ENCODE measurements around the gene ZDHHC4. TPM values are rescaled to one million over a fixed set of nuclear protein-coding genes. Genes with fewer than 3 reads are reported as not detected.
"Not testable (repeated sequence)": the region's sequence is repeated elsewhere in the genome, so short reads cannot be mapped to it uniquely, and the experiment has no call there.

Gene ZDHHC4
- total RNA-seq, 1 donor from 2014 or later, result 41.4 TPM

DNA sequence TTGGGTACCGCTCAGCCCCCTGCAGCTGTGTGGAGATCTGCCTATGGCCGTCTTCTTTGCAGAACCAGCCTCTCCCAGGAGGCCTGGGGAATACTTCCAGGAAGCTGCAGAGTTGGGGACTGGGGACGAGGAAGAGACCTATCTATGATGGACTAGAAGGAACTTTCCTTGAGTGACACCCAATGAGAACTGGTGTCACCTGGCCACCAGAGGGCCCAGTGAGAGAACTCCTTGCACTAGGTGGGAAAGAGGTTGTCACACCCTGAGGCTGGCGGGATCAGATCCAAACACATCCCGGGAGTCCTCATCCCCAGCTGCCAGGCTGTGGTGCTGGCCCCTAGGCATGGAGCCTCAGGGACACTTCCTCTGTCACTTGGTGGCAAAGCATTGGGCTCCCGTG is 21.1 kb upstream of the ZDHHC4 start:
- no peak for DNase-seq (ENCODE audit: low spot score)
- intact Hi-C loops (cut with DNase I), result no loop called here
- no peak for ATAC-seq

- DNase-seq (ENCODE audit: low spot score) (no peak), ATAC-seq (no peak)
- intact Hi-C loops (cut with DNase I), result no loop called here
Measured at GRCh38 chr7:6558837-6559236, 18.4 kb upstream of the ZDHHC4 start.

DNA sequence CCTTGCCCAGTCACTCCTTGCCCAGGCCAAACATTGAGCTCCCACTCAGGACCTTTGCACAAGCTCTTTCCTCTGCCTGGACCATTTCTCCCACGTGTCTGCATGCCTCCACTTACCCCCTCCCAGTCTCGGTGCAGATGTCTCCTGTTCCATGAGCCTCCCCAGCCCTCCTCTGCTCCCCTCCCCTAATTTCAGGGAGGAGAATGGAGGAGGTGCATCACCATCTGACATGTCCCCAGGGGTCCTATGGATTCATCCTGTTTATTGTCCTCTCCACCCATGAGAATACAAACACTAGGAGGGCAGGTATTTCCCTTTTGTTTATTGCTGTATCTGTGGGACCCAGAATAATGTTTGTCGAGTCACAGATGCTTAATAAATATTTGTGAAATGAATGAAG is 17.4 kb upstream of the ZDHHC4 start:
- ATAC-seq, result no peak
- DNase-seq (ENCODE audit: low spot score), result no peak
- intact Hi-C loops (cut with DNase I), result no loop called here

DNA sequence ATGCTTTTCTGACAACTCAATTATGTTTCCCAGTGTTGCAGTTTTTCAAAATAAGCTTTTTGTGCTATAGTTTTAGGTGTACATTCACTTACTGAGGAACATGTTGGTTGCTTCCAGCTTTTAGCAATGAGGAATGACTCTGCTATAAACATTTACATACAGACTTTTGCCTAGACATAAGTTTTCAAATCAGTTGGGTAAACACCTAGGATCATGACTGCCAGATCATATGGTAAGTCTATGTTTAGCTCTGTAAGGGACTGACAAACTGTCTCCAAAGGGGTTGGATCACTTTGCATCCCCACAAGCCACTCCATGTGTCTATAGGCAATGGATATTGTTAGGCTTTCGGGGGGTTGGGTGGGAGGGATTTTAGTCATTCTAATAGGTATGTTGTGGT is 15.1 kb upstream of the ZDHHC4 start:
- ATAC-seq (no peak), DNase-seq (ENCODE audit: low spot score) (no peak)
- intact Hi-C loops (cut with DNase I), result no loop called here

DNA sequence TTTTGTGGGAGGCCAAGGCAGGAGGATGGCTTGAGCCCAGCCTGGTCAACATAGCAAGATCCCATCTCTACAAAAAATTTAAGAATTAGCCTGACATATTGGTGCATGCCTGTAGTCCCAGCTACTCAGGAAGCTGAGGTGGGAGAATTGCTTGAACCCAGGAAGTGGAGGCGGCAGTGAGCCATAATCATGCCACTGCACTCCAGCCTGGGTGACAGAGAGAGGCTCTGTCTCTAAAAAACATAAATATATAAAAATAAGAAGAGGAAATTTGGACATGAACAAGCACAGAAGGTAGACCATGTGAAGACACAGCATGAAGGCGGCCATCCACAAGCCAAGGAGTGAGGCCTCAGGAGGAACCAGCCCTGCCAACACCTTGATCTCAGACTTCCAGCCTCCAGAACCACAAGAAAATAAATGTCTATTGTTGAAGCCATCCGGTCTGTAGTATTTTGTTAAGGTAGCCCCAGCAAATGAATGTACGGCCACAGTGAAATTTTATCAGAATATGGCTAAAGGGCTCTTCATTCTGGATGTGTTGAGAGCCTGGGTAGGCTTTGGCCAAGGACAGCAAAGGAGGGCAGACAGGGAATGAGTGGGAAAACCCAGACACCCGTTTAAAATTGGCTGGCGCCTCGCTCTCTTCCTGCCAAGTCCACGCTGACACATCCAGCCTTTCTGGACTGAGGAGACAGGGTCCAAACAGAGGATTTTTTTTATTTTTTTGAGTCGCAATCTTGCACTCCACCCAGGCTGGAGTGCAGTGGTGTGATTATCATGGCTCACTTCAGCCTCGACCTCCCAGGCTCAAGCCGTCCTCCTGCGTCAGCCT is 13.1 kb upstream of the ZDHHC4 start:
- intact Hi-C loops (cut with DNase I), result no loop called here
- DNase-seq (ENCODE audit: low spot score) (no peak), ATAC-seq (no peak)

GRCh38 chr7:6565655-6566054 is 11.6 kb upstream of the ZDHHC4 start:
- intact Hi-C loops (cut with DNase I), result no loop called here
- DNase-seq (ENCODE audit: low spot score) (no peak), ATAC-seq (no peak)

GRCh38 chr7:6567886-6568285 is 9.4 kb upstream of the ZDHHC4 start:
- intact Hi-C loops (cut with DNase I), result no loop called here
- no peak for DNase-seq (ENCODE audit: low spot score)
- ATAC-seq, result no peak

DNA sequence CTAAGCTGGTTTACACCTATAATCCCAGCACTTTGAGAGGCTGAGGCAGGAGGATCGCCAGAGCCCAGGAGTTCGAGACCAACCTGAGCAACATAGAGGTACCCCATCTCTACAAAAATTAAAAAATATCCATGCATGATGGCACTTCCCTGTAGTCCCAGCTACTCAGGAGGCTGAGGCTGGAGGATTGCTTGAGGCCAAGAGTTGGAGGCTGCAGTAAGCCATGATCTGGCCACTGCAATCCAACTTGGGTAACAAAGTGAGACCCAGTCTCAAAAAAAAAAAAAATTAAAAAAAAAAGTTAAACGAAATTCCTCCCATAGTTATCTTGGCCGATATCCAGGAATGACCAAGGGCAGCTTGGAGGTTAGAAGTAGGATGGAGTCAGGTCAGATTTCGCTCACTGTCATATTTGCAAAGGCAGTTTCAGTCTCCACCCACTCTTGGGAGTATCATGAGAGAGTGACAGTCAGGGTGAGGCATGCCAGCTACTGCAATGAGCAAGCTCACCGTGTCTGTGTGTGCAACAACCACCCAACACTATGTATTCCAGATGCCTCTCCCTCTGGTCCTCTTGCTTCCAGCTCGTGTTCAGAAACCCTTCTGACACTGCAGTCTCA is 6.0 kb upstream of the ZDHHC4 start:
- no peak for ATAC-seq
- no peak for DNase-seq (ENCODE audit: low spot score)
- intact Hi-C loops (cut with DNase I), result no loop called here

- no peak for ATAC-seq
- intact Hi-C loops (cut with DNase I), result loop anchor here (2.0 kb wide), 1 partner anchor 69 kb away; no protein-coding TSS in a partner anchor
- DNase-seq (ENCODE audit: low spot score), result no peak
Measured at GRCh38 chr7:6575281-6576023, 1.8 kb upstream of the ZDHHC4 start.

- ATAC-seq (no peak), DNase-seq (ENCODE audit: low spot score) (no peak)
- intact Hi-C loops (cut with DNase I), result no loop called here
Measured at GRCh38 chr7:6576024-6576866, 1.0 kb upstream of the ZDHHC4 start.

DNA sequence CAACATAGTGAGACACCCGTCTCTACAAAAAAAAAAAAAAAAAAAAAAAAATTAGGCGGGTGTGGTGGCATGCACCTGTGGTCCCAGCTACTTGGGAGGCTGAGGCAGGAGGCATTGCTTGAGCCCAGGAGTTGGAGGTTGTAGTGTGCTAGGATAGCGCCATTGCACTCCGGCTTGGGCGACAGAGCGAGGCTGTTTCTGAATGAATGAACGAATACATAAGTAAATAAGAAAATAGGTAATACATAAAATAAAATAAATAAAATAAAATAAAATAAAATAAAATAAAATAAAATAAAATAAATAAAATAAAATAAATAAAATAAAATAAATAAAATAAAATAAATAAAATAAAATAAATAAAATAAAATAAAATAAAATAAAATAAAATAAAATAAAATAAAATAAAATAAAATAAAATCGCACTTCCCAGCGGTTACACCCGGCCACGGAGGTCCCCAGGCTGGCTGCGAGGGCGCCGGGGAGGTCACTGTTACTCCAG is 336 bp upstream of the ZDHHC4 start:
- ATAC-seq; intact Hi-C loops (cut with DNase I); DNase-seq (ENCODE audit: low spot score): not testable (repeated sequence)

DNA sequence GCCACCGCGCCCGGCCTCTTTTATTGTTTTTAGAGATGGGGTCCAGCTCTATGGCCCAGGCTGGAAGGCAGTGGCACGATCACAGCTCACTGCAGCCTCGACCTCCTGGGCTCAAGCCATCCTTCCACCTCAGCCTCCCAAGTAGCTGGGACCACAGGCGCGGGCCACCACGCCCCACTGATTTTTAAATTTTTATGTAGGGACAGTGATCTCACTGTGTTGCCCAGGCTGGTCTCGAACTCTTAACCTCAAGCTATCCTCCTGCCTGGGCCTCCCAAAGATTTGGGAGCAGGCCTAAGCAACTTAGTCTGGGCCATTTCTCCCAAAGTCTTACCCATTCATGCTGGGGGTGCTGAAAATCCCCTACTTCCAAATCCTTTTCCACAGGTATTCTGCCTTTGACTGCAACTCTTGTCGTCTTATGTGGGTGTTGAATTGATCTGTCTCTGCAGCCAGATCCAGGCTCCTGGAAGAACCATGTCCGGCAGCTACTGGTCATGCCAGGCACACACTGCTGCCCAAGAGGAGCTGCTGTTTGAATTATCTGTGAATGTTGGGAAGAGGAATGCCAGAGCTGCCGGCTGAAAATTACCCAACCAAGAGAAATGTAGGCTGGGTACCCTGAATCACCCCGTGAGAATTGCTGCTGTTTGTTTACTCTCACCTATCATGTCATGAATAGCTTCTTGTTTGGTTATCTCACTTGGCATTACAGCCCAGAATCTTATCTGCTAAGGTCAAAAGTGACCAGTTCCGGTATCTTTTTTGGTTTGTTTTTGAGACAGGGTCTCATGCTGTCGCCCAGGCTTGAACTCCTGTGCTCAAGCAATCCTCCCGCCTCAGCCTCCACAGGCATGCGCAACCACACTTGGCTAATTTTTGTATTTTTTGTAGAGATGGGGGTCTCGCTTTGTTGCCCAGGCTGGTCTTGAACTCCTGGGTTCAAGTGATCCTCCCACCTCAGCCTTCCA is 1.1 kb downstream of the ZDHHC4 start:
- ATAC-seq (no peak), DNase-seq (ENCODE audit: low spot score) (no peak)
- intact Hi-C loops (cut with DNase I), result no loop called here

- ATAC-seq, result no peak
- intact Hi-C loops (cut with DNase I), result no loop called here
- DNase-seq (ENCODE audit: low spot score), result no peak
Measured at GRCh38 chr7:6579446-6579845, 2.2 kb downstream of the ZDHHC4 start.

DNA sequence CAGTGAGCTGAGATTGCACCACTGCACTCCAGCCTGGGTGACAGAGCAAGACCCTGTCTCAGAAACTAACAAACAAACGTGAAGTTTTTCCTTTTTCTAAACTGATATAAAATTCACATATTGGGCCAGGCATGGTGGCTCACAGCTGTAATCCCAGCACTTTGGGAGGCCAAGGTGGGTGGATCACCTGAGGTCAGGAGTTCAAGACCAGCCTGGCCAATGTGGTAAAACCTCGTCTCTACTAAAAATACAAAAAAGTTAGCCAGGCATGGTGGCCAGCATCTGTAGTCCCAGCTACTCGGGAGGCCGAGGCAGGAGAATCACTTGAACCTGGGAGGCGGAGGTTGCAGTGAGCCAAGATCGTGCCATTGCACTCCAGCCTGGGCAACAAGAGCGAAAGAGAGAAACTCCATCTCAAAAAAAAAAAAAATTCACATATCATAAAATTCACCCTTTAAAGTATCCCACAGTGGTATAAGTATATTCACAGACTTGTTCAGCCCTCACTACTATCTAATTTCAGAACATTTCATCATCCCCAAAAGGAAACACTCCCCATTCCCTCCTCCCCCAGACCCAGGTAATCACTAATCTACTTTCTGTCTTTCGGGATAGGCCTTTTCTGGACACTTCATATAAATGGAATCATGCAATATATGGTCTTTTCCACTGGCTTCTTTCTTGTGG is 8.6 kb downstream of the ZDHHC4 start:
- ATAC-seq; DNase-seq (ENCODE audit: low spot score); intact Hi-C loops (cut with DNase I): not testable (repeated sequence)

- intact Hi-C loops (cut with DNase I), result no loop called here
- DNase-seq (ENCODE audit: low spot score), result no peak
- ATAC-seq, result no peak
Measured at GRCh38 chr7:6588566-6588965, 11.3 kb downstream of the ZDHHC4 start.

- intact Hi-C loops (cut with DNase I), result no loop called here
- ATAC-seq (no peak), DNase-seq (ENCODE audit: low spot score) (no peak)
Measured at GRCh38 chr7:6589151-6589828, 12.0 kb downstream of the ZDHHC4 start.
